Activated T-helper 1 cell treated with anti-CD3 and anti-CD28 coated beads, Interleukin-12 subunit alpha, Interleukin-12 subunit beta, Interleukin-2, Interleukin-4 antibody, amounts not matched to agents 30 ng/mL and 10 ng/mL and 1 ng/mL, durations not matched to agents 14 hours and 24 hours and 36 hours (primary cell): ENCODE data around the gene DHTKD1. TPM values are rescaled to one million over a fixed set of nuclear protein-coding genes. Genes with fewer than 3 reads are reported as not detected.
"Not testable (repeated sequence)": the region's sequence is repeated elsewhere in the genome, so short reads cannot be mapped to it uniquely, and the experiment has no call there.

Experiments
- DNase-seq: peaks from one replicate; pipeline ENCODE4 v3.0.0; 2021; ENCODE audit warnings: low spot score
- H3K27ac Mint-ChIP-seq: one replicate; pipeline ENCODE4 v1.8.0; 2021; ENCODE audit warnings: mild to moderate bottlenecking, mixed read lengths
- H3K27me3 Mint-ChIP-seq: one replicate; pipeline ENCODE4 v1.8.0; 2022; ENCODE audit warnings: mild to moderate bottlenecking, moderate library complexity, mixed read lengths; ENCODE audit not compliant: insufficient read depth
- H3K36me3 Mint-ChIP-seq: one replicate; pipeline ENCODE4 v1.8.0; 2021; ENCODE audit warnings: low read depth, mixed read lengths
- H3K4me1 Mint-ChIP-seq: one replicate; pipeline ENCODE4 v1.8.0; 2021; ENCODE audit warnings: low read depth, mixed read lengths
- H3K4me3 Mint-ChIP-seq: one replicate; pipeline ENCODE4 v1.8.0; 2021; ENCODE audit warnings: mild to moderate bottlenecking, moderate library complexity, mixed read lengths
- H3K9me3 Mint-ChIP-seq: one replicate; pipeline ENCODE4 v1.8.0; 2021; ENCODE audit warnings: mixed read lengths
- intact Hi-C: fragments of 100-400 bp; cut with micrococcal nuclease; formaldehyde crosslinking; loops from one replicate; pipeline ENCODE4 v1.15.1; 2024
- total RNA-seq: library from RNA; stranded (reverse); gene quantifications from 2 replicates; pipeline ENCODE4 v1.2.3, GENCODE V29; 2022

DHTKD1 gene
- total RNA-seq, 1 donor from 2014 or later, result 22.6 TPM

GRCh38 chr10:12077580-12078180 lies 8.9 kb downstream of the DHTKD1 start:
- H3K4me3 Mint-ChIP-seq, result no peak overlapping the region

GRCh38 chr10:12081470-12081869 lies 12.7 kb downstream of the DHTKD1 start:
- Mint-ChIP-seq H3K9me3 (no peaks in the 10 kb centered on the region), H3K36me3 (peaks cover 25% of the 10 kb centered on the region), H3K27me3 (no peaks in the 10 kb centered on the region), H3K27ac (no peak overlapping the region), H3K4me3 (no peak overlapping the region), H3K4me1 (peaks cover 5% of the 10 kb centered on the region)
- intact Hi-C loops, result no loop called here
- DNase-seq, result no peak

More at GRCh38 chr10:12077580-12078180, 8.9 kb downstream of the DHTKD1 start:
- peaks cover 18% of the 10 kb centered on the region for H3K4me1 Mint-ChIP-seq
- H3K27ac Mint-ChIP-seq, result peak overlapping the region; percentile 9
- H3K27me3 Mint-ChIP-seq, result no peaks in the 10 kb centered on the region
- peaks cover 17% of the 10 kb centered on the region for H3K36me3 Mint-ChIP-seq
- no peak for DNase-seq
- H3K9me3 Mint-ChIP-seq, result no peaks in the 10 kb centered on the region
- intact Hi-C loops, result no loop called here

- H3K4me1 Mint-ChIP-seq, result peaks cover 5% of the 10 kb centered on the region
- no peak for DNase-seq
- no peaks in the 10 kb centered on the region for H3K9me3 Mint-ChIP-seq
- H3K27ac Mint-ChIP-seq, result no peak overlapping the region
- intact Hi-C loops, result no loop called here
- no peaks in the 10 kb centered on the region for H3K27me3 Mint-ChIP-seq
- peaks cover 26% of the 10 kb centered on the region for H3K36me3 Mint-ChIP-seq
- H3K4me3 Mint-ChIP-seq, result no peak overlapping the region
Observed at GRCh38 chr10:12081879-12082557, 13.3 kb downstream of the DHTKD1 start.

GRCh38 chr10:12088919-12089318 lies 20.2 kb downstream of the DHTKD1 start:
- no peaks in the 10 kb centered on the region for H3K9me3 Mint-ChIP-seq

GRCh38 chr10:12091421-12091820 lies 22.7 kb downstream of the DHTKD1 start:
- no peaks in the 10 kb centered on the region for H3K9me3 Mint-ChIP-seq
- no peaks in the 10 kb centered on the region for H3K27me3 Mint-ChIP-seq
- no peak overlapping the region for H3K27ac Mint-ChIP-seq
- H3K36me3 Mint-ChIP-seq, result peaks cover 50% of the 10 kb centered on the region
- H3K4me1 Mint-ChIP-seq, result no peaks in the 10 kb centered on the region
- intact Hi-C loops, result no loop called here
- DNase-seq, result no peak
- H3K4me3 Mint-ChIP-seq, result no peak overlapping the region

More at GRCh38 chr10:12088919-12089318, 20.2 kb downstream of the DHTKD1 start:
- Mint-ChIP-seq H3K27ac (no peak overlapping the region), H3K36me3 (peaks cover 47% of the 10 kb centered on the region), H3K4me3 (no peak overlapping the region), H3K4me1 (no peaks in the 10 kb centered on the region), H3K27me3 (no peaks in the 10 kb centered on the region)
- intact Hi-C loops, result no loop called here
- DNase-seq, result no peak

- intact Hi-C loops, DNase-seq, H3K27ac Mint-ChIP-seq, H3K27me3 Mint-ChIP-seq, H3K4me1 Mint-ChIP-seq, H3K4me3 Mint-ChIP-seq, H3K9me3 Mint-ChIP-seq: not testable (repeated sequence)
- H3K36me3 Mint-ChIP-seq, result peaks cover 42% of the 10 kb centered on the region
Observed at GRCh38 chr10:12097361-12097760, 28.6 kb downstream of the DHTKD1 start.

GRCh38 chr10:12097791-12098190 lies 29.0 kb downstream of the DHTKD1 start:
- peaks cover 40% of the 10 kb centered on the region for H3K36me3 Mint-ChIP-seq
- H3K27me3 Mint-ChIP-seq, result no peaks in the 10 kb centered on the region
- no peaks in the 10 kb centered on the region for H3K9me3 Mint-ChIP-seq
- H3K4me3 Mint-ChIP-seq, result no peak overlapping the region
- DNase-seq, result no peak
- intact Hi-C loops, result no loop called here
- H3K4me1 Mint-ChIP-seq, result no peaks in the 10 kb centered on the region
- H3K27ac Mint-ChIP-seq, result no peak overlapping the region

- no peak for DNase-seq
- Mint-ChIP-seq H3K27me3 (no peaks in the 10 kb centered on the region), H3K27ac (no peak overlapping the region), H3K36me3 (peaks cover 38% of the 10 kb centered on the region), H3K9me3 (no peaks in the 10 kb centered on the region), H3K4me1 (no peaks in the 10 kb centered on the region), H3K4me3 (no peak overlapping the region)
- intact Hi-C loops, result no loop called here
Observed at GRCh38 chr10:12098966-12099365, 30.2 kb downstream of the DHTKD1 start.

- Mint-ChIP-seq H3K27ac (peak overlapping the region; percentile 40), H3K4me3 (no peak overlapping the region), H3K9me3 (no peaks in the 10 kb centered on the region), H3K4me1 (no peaks in the 10 kb centered on the region), H3K27me3 (no peaks in the 10 kb centered on the region), H3K36me3 (peaks cover 39% of the 10 kb centered on the region)
- intact Hi-C loops, result no loop called here
- no peak for DNase-seq
Observed at GRCh38 chr10:12103802-12104201, 35.0 kb downstream of the DHTKD1 start.

GRCh38 chr10:12107781-12108180 lies 39.0 kb downstream of the DHTKD1 start:
- no peak overlapping the region for H3K27ac Mint-ChIP-seq
- intact Hi-C loops, result no loop called here
- H3K36me3 Mint-ChIP-seq, result peaks cover 37% of the 10 kb centered on the region
- DNase-seq, result no peak
- H3K9me3 Mint-ChIP-seq, result no peaks in the 10 kb centered on the region
- peaks cover 22% of the 10 kb centered on the region for H3K4me1 Mint-ChIP-seq
- no peak overlapping the region for H3K4me3 Mint-ChIP-seq
- no peaks in the 10 kb centered on the region for H3K27me3 Mint-ChIP-seq

GRCh38 chr10:12109286-12109685 lies 40.5 kb downstream of the DHTKD1 start:
- Mint-ChIP-seq H3K27ac (peak overlapping the region; percentile 53), H3K4me1 (peaks cover 29% of the 10 kb centered on the region), H3K27me3 (no peaks in the 10 kb centered on the region), H3K4me3 (no peak overlapping the region), H3K36me3 (peaks cover 28% of the 10 kb centered on the region), H3K9me3 (no peaks in the 10 kb centered on the region)
- intact Hi-C loops, result no loop called here
- no peak for DNase-seq

GRCh38 chr10:12111528-12111927 lies 42.8 kb downstream of the DHTKD1 start:
- Mint-ChIP-seq H3K9me3 (no peaks in the 10 kb centered on the region), H3K4me3 (peak overlapping the region; percentile 19), H3K36me3 (peaks cover 27% of the 10 kb centered on the region), H3K4me1 (peaks cover 44% of the 10 kb centered on the region), H3K27me3 (no peaks in the 10 kb centered on the region), H3K27ac (peak overlapping the region; percentile 76)
- no peak for DNase-seq
- intact Hi-C loops, result no loop called here

GRCh38 chr10:12113627-12114026 lies 44.9 kb downstream of the DHTKD1 start:
- H3K4me3 Mint-ChIP-seq, result no peak overlapping the region
- no peaks in the 10 kb centered on the region for H3K9me3 Mint-ChIP-seq
- DNase-seq, result no peak
- intact Hi-C loops, result loop anchor here (1.0 to 2.0 kb wide), 3 partner anchors 9 to 877 kb away; partner anchors contain the start of gene SEC61A2
- no peaks in the 10 kb centered on the region for H3K27me3 Mint-ChIP-seq
- H3K27ac Mint-ChIP-seq, result peak overlapping the region; percentile 90
- H3K36me3 Mint-ChIP-seq, result peaks cover 34% of the 10 kb centered on the region
- peaks cover 44% of the 10 kb centered on the region for H3K4me1 Mint-ChIP-seq
